Measurements from ENCODE around the gene MESP1. TPM values are rescaled to one million over a fixed set of nuclear protein-coding genes. Genes with fewer than 3 reads are reported as not detected.

MESP1 gene
- polyA plus RNA-seq, 1 donor, result 0.52 TPM

GRCh38 chr15:89781891-89782618 is 31.0 kb upstream of the MESP1 start:
- no peak for DNase-seq

DNA sequence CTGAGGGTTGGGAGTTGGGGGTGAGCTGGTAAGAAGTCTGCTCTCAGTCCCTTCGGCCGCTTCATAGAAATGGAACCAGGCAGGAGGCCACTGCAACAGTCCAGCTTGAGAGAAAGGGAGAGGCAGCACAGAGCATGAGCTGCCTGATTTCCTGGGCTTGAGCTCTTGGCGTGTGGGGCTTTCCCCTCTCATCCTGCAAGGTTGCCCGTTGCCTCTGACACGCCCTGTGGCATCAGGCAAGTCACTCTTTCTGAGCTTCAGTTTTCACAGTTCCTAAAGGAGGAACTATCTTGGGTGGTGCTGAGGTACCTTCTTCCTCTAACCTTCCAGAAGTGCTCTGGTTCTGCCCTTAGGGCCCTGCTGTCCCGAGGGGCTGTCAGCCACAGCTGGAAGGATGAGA is 30.0 kb upstream of the MESP1 start:
- DNase-seq, result no peak

DNA sequence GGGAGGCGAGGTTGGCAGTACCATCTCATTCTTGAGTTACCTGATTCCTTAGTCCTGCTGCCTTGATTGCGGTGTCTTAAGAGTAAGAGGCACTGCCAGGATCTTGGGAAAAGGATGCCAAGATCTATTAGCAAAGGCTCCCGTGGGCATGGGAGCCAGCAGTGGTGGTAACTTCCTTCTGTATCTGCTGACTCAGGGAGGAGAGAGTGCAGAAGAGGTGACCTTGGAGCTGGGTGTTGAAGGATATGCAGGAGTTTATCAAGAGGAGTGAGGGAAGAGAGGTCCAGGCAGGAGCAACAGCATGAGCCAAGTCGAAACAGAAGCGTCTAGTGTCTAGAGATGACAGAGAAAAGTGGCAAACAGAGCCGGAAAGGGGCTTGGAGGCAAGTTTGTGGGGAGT is 29.6 kb upstream of the MESP1 start:
- no peak for DNase-seq

- DNase-seq, result no peak
Measured at GRCh38 chr15:89778861-89779260, 27.8 kb upstream of the MESP1 start.

- DNase-seq, result no peak
Measured at GRCh38 chr15:89777782-89778380, 26.8 kb upstream of the MESP1 start.

GRCh38 chr15:89777073-89777751 is 26.2 kb upstream of the MESP1 start:
- no peak for DNase-seq

- peak; percentile 82 for DNase-seq
Measured at GRCh38 chr15:89776274-89777072, 25.4 kb upstream of the MESP1 start, which contains the start of gene MESP2. Gene MESP2 (plus strand): TSS chr15:89776332. CDS start chr15:89776358, 26 bp downstream.

DNA sequence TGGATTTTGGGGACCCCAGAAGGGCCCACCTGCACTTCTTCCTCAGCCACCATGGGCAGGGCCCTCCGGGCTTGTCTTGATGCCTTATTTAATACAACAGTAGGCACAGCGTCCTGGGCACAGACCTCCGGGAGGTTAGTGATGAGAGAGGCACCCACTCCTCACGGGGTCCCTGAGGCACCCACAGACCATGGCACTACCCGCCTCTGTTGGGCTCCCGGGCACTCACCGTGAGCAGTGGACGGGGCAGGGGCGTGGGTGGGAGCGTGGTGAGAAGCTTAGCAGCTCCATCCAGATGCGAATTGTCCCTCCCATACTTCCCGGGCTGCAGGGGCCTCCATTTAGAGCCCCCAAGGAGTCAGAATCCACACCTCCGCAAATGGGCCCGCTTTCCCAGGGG is 24.8 kb upstream of the MESP1 start:
- DNase-seq, result no peak

GRCh38 chr15:89774492-89774891 is 23.4 kb upstream of the MESP1 start:
- DNase-seq, result no peak

GRCh38 chr15:89772932-89773583 is 22.0 kb upstream of the MESP1 start:
- DNase-seq, result no peak

- DNase-seq, result no peak
Measured at GRCh38 chr15:89770041-89770440, 19.0 kb upstream of the MESP1 start.

GRCh38 chr15:89769366-89769765 is 18.3 kb upstream of the MESP1 start:
- DNase-seq, result no peak

- DNase-seq, result no peak
Measured at GRCh38 chr15:89768071-89768500, 17.0 kb upstream of the MESP1 start.

GRCh38 chr15:89767411-89767915 is 16.4 kb upstream of the MESP1 start:
- no peak for DNase-seq

GRCh38 chr15:89766357-89767311 is 15.6 kb upstream of the MESP1 start:
- DNase-seq, result no peak

- DNase-seq, result no peak
Measured at GRCh38 chr15:89765694-89766093, 14.6 kb upstream of the MESP1 start.

DNA sequence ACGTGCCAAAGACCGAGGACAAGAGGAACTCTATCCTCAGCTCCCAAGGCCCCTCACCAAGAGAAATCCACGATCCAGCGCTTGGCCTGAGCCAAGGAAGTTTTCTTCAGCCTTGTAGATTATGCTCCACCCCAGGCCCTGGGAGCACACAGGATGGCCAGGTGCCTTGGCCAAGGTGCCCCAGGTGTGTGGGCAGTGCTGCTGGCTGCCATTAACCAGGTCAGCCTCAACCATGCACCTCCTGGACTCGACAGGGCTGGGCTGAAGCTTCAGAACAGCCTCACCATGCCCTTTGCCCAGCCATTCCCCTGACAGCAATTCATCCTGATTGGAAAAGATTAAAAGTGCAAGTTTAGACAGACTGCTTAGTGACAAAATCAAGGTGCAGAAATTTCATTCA is 10.9 kb upstream of the MESP1 start:
- no peak for DNase-seq

GRCh38 chr15:89761009-89761831 is 10.2 kb upstream of the MESP1 start:
- no peak for DNase-seq

- DNase-seq, result peak; percentile 68
Measured at GRCh38 chr15:89760303-89761008, 9.4 kb upstream of the MESP1 start.

Measured in left kidney (tissue), 2 donors.